H1 (cell line): Measurements from ENCODE around the gene AUH. TPM values are rescaled to one million over a fixed set of nuclear protein-coding genes. Genes with fewer than 3 reads are reported as not detected.

Source experiments
- CTCF ChIA-PET: fragments of 300-600 bp; sonication (Branson Sonifier 250); formaldehyde crosslinking; loops from one replicate; lab custom pipeline; 2021; ENCODE audit not compliant: partially characterized antibody; lab: Charles Lee
- POLR2A ChIA-PET: fragments of 300-600 bp; sonication (Branson Sonifier 250); formaldehyde crosslinking; loops from one replicate; lab custom pipeline; 2021; ENCODE audit warnings: inconsistent platforms; ENCODE audit not compliant: partially characterized antibody; lab: Charles Lee
- DNase-seq, 2 experiments: peaks; one replicate each; pipeline versions ENCODE4 v3.0.0 to v3.0.0-alpha.2; 2010 to 2022; ENCODE audit warnings: low spot score in 2 of 2, low read depth in 1 of 2, mixed read lengths in 1 of 2
- FAIRE-seq: peaks from 2 replicates; lab custom pipeline; 2011; peaks lifted over from hg19 to GRCh38; lab: Jason Lieb, UNC
- H2AFZ ChIP-seq: 2 replicates; pipeline ENCODE4 v1.8.1; 2012; ENCODE audit warnings: low read length, inconsistent platforms
- H2AK5ac ChIP-seq: 2 replicates; pipeline ENCODE4 v1.6.1; 2013; ENCODE audit warnings: low read depth, low read length
- H2BK120ac ChIP-seq: replicated peaks from 2 replicates; pipeline ENCODE3; 2013; ENCODE audit warnings: low read depth, low read length, inconsistent platforms
- H2BK12ac ChIP-seq: 2 replicates; pipeline ENCODE4 v1.6.1; 2013; ENCODE audit warnings: low read depth, low read length
- H2BK15ac ChIP-seq: 2 replicates; pipeline ENCODE4 v1.6.1; 2013; ENCODE audit warnings: low read length
- H2BK20ac ChIP-seq: 2 replicates; pipeline ENCODE4 v1.6.1; 2013; ENCODE audit warnings: low read length
- H2BK5ac ChIP-seq: 2 replicates; pipeline ENCODE4 v1.6.1; 2013; ENCODE audit warnings: low read depth, low read length
- H3K14ac ChIP-seq: 2 replicates; pipeline ENCODE4 v1.6.1; 2013; ENCODE audit warnings: inconsistent platforms; ENCODE audit not compliant: insufficient read length
- H3K18ac ChIP-seq: 2 replicates; pipeline ENCODE4 v1.6.1; 2013; ENCODE audit warnings: low read length; ENCODE audit errors: extremely low read depth
- H3K23ac ChIP-seq: 2 replicates; pipeline ENCODE4 v1.6.1; 2013; ENCODE audit warnings: inconsistent platforms; ENCODE audit not compliant: insufficient read length
- H3K23me2 ChIP-seq: 2 replicates; pipeline ENCODE4 v1.6.1; 2013; ENCODE audit warnings: low read depth, low read length
- H3K27ac ChIP-seq: 2 replicates; pipeline ENCODE4 v1.6.1; 2011; ENCODE audit warnings: low read depth, low read length, inconsistent platforms
- H3K27me3 ChIP-seq, 4 experiments: replicated peaks in 1 of 4; 1 replicate in 1 of 4; 2 replicates in 3 of 4; pipeline versions ENCODE4 v1.6.1 to v1.8.1; 2011 to 2013; ENCODE audit warnings: low read length in 3 of 4, mild to moderate bottlenecking in 3 of 4, inconsistent platforms in 2 of 4, mixed read lengths in 2 of 4, moderate library complexity in 1 of 4; ENCODE audit not compliant: control insufficient read depth in 3 of 4, insufficient read depth in 3 of 4; ENCODE audit errors: extremely low read depth in 1 of 4
- H3K36me3 ChIP-seq, 4 experiments: 2 replicates each; pipeline versions ENCODE4 v1.6.1 to v1.8.1; 2011 to 2013; ENCODE audit warnings: mild to moderate bottlenecking in 4 of 4, low read length in 3 of 4, moderate library complexity in 2 of 4, control low read depth in 1 of 4, inconsistent platforms in 1 of 4; ENCODE audit not compliant: insufficient read depth in 4 of 4, control insufficient read depth in 2 of 4
- H3K4ac ChIP-seq: replicated peaks from 2 replicates; pipeline ENCODE3; 2013; ENCODE audit warnings: low read length, low read depth, mixed read lengths, inconsistent platforms; ENCODE audit not compliant: insufficient read length
- H3K4me1 ChIP-seq, 4 experiments: replicated peaks in 1 of 4; 1 replicate in 1 of 4; 2 replicates in 3 of 4; pipeline versions ENCODE4 v1.6.1 to v1.8.1; 2011 to 2013; ENCODE audit warnings: low read length in 3 of 4, inconsistent platforms in 2 of 4, mixed read lengths in 1 of 4; ENCODE audit not compliant: insufficient read depth in 4 of 4, control insufficient read depth in 3 of 4
- H3K4me2 ChIP-seq, 2 experiments: 2 replicates each; pipeline versions ENCODE4 v1.6.1 to v1.8.1; 2011 to 2013; ENCODE audit warnings: low read depth in 2 of 2, low read length in 2 of 2, control low read depth in 1 of 2, inconsistent platforms in 1 of 2, mild to moderate bottlenecking in 1 of 2; ENCODE audit not compliant: insufficient read depth in 1 of 2
- H3K4me3 ChIP-seq, 4 experiments: fragments of 200-600, 300-600 bp in 1 of 4; sonication (generic), shearing (Covaris generic), sonication (Bioruptor Twin) in 1 of 4; 2 replicates each; pipeline versions ENCODE4 v1.5.1 to v1.8.1; 2011 to 2016; ENCODE audit warnings: low read length in 4 of 4, low read depth in 3 of 4, control low read depth in 2 of 4, inconsistent platforms in 2 of 4, mild to moderate bottlenecking in 2 of 4, mixed read lengths in 1 of 4, moderate library complexity in 1 of 4; ENCODE audit not compliant: insufficient read depth in 2 of 4; ENCODE audit errors: extremely low read depth in 1 of 4
- H3K56ac ChIP-seq: replicated peaks from 2 replicates; pipeline ENCODE3; 2013; ENCODE audit warnings: low read depth, mild to moderate bottlenecking, mixed read lengths, low read length, inconsistent platforms; ENCODE audit not compliant: insufficient read length
- H3K79me1 ChIP-seq: 2 replicates; pipeline ENCODE4 v1.6.1; 2013; ENCODE audit warnings: low read depth, low read length, control low read depth
- H3K79me2 ChIP-seq, 2 experiments: 2 replicates each; pipeline versions ENCODE4 v1.6.1 to v1.8.1; 2012 to 2013; ENCODE audit warnings: low read length in 2 of 2, mild to moderate bottlenecking in 2 of 2, inconsistent platforms in 1 of 2; ENCODE audit not compliant: insufficient read depth in 2 of 2, control insufficient read depth in 1 of 2
- H3K9ac ChIP-seq, 4 experiments: replicated peaks in 1 of 4; 1 replicate in 1 of 4; 2 replicates in 3 of 4; pipeline versions ENCODE4 v1.6.1 to v1.8.1; 2011 to 2013; ENCODE audit warnings: low read depth in 3 of 4, low read length in 3 of 4, control low read depth in 2 of 4, mild to moderate bottlenecking in 2 of 4, moderate library complexity in 2 of 4, inconsistent platforms in 1 of 4; ENCODE audit errors: extremely low read depth in 1 of 4
- H3K9me3 ChIP-seq, 2 experiments: 2 replicates each; pipeline versions ENCODE4 v1.6.1 to v1.8.1; 2012 to 2013; ENCODE audit warnings: mild to moderate bottlenecking in 2 of 2, moderate library complexity in 2 of 2, control low read depth in 1 of 2, inconsistent platforms in 1 of 2, low read depth in 1 of 2, low read length in 1 of 2, mixed read lengths in 1 of 2; ENCODE audit not compliant: insufficient read depth in 2 of 2
- H4K20me1 ChIP-seq, 2 experiments: replicated peaks in 1 of 2; 2 replicates each; pipeline versions ENCODE3 to v1.8.1; 2011 to 2013; ENCODE audit warnings: inconsistent platforms in 2 of 2, low read length in 2 of 2, mild to moderate bottlenecking in 1 of 2; ENCODE audit not compliant: insufficient read depth in 2 of 2, control insufficient read depth in 1 of 2
- H4K5ac ChIP-seq: 2 replicates; pipeline ENCODE4 v1.6.1; 2013; ENCODE audit warnings: low read length, low read depth, mixed read lengths, inconsistent platforms; ENCODE audit not compliant: insufficient read length
- H4K8ac ChIP-seq: 2 replicates; pipeline ENCODE4 v1.8.0; 2013; ENCODE audit warnings: mild to moderate bottlenecking, moderate library complexity, low read length, inconsistent platforms; ENCODE audit not compliant: insufficient read depth; ENCODE audit errors: extremely low read depth
- H4K91ac ChIP-seq: replicated peaks from 2 replicates; pipeline ENCODE3; 2013; ENCODE audit warnings: low read length, mixed read lengths, inconsistent platforms; ENCODE audit not compliant: insufficient read length
- CTBP2 ChIP-seq: IDR thresholded peaks from 2 replicates; pipeline ENCODE4 v1.7.0; 2011; ENCODE audit warnings: borderline replicate concordance, mild to moderate bottlenecking, moderate library complexity, mixed read lengths, low read length; ENCODE audit not compliant: insufficient read depth, insufficient read length
- EZH2 ChIP-seq: fragments of 200-600 bp; sonication (generic); IDR thresholded peaks from 2 replicates; pipeline ENCODE4 v1.7.1; 2012; ENCODE audit warnings: low read depth, mild to moderate bottlenecking, moderate library complexity, low read length, inconsistent platforms; ENCODE audit not compliant: severe bottlenecking
- HDAC6 ChIP-seq: IDR thresholded peaks from one replicate; pipeline ENCODE4 v1.7.1; 2012; ENCODE audit warnings: low read depth, mild to moderate bottlenecking, inconsistent platforms, low read length, moderate library complexity
- KDM4A ChIP-seq: IDR thresholded peaks from one replicate; pipeline ENCODE4 v1.7.1; 2012; ENCODE audit warnings: low read depth, mild to moderate bottlenecking, moderate library complexity, low read length, inconsistent platforms; ENCODE audit not compliant: severe bottlenecking
- PHF8 ChIP-seq: fragments of 200-600 bp; sonication (generic); conservative IDR thresholded peaks from 2 replicates; pipeline ENCODE4 v1.7.1; 2012; ENCODE audit warnings: low read depth, mild to moderate bottlenecking, inconsistent platforms, low read length, moderate library complexity
- POLR2A ChIP-seq, 2 experiments: IDR thresholded peaks; 1 replicate in 1 of 2; 2 replicates in 1 of 2; pipeline ENCODE4 v1.6.1; 2011; ENCODE audit warnings: low read depth in 2 of 2, low read length in 2 of 2, mild to moderate bottlenecking in 2 of 2; ENCODE audit errors: control extremely low read depth in 1 of 2
- POLR2AphosphoS5 ChIP-seq: IDR thresholded peaks from 2 replicates; pipeline ENCODE4 v1.6.1; 2011; ENCODE audit warnings: low read depth, low read length
- SP2 ChIP-seq: IDR thresholded peaks from 2 replicates; pipeline ENCODE4 v1.6.1; 2012; ENCODE audit warnings: mild to moderate bottlenecking, low read length, inconsistent platforms
- TEAD4 ChIP-seq: IDR thresholded peaks from 2 replicates; pipeline ENCODE4 v1.6.1; 2012; ENCODE audit warnings: low read depth, low read length, inconsistent platforms, mixed read lengths
- polyA plus RNA-seq, 7 experiments: library from polyadenylated mRNA; depleted of rRNA in 3 of 7; stranded (reverse) in 5 of 7; unstranded in 2 of 7; fragments of >200 nt in 5 of 7; fragments of 200-250 nt in 2 of 7; gene quantifications; 1 replicate in 5 of 7; 2 replicates in 1 of 7; 4 replicates in 1 of 7; pipeline versions ENCODE4 v1.2.1 to v1.2.3, GENCODE V29; 2011 to 2013; ENCODE audit warnings: missing spikeins in 2 of 7, mixed read lengths in 2 of 7
- total RNA-seq: library from RNA; stranded (reverse); fragmentation: NEBNext Ultra II Directional; extraction: Animal tissue kit (Norgen Biotek cat#: 25700); gene quantifications from 2 replicates; pipeline ENCODE4 v1.2.1, GENCODE V29; 2021
- TF ChIP-seq, protein P1 (sequence below), 3 experiments: IDR thresholded peaks; 1 replicate in 2 of 3; 2 replicates in 1 of 3; pipeline versions ENCODE4 v1.5.1 to v1.6.1; 2011; ENCODE audit warnings: low read length in 3 of 3, mild to moderate bottlenecking in 3 of 3, inconsistent platforms in 2 of 3, low read depth in 1 of 3, moderate library complexity in 1 of 3; ENCODE audit not compliant: insufficient read depth in 1 of 3; ENCODE audit errors: control extremely low read depth in 1 of 3

AUH gene
- total and polyA plus RNA-seq, 2 of the 8 experiments (the other 6 are each of a cell fraction or from before 2014, with no cell fraction given): 5.8 to 21.9 TPM

- H2AFZ ChIP-seq: no peak overlapping the region
- no peak overlapping the region for H4K5ac ChIP-seq
- no peaks in the 10 kb centered on the region for H3K36me3 ChIP-seq
- no peak overlapping the region for H2BK20ac ChIP-seq
- no peak for FAIRE-seq
- H4K20me1 ChIP-seq: no peaks in the 10 kb centered on the region
- H3K9me3 ChIP-seq: peaks cover 0 to 4% of the 10 kb centered on the region in 2 experiments; a peak in 2 of 4 replicates
- ChIA-PET POLR2A (no interaction called here), CTCF (interaction anchor here (0.8 kb wide), 1 partner anchor 16 kb away, joined by 3 read pairs; no protein-coding TSS in a partner anchor)
- no peak for DNase-seq
- no peak overlapping the region for H3K18ac ChIP-seq
- no peak overlapping the region for H2BK5ac ChIP-seq
- no peak overlapping the region for H2BK12ac ChIP-seq
- H2BK15ac ChIP-seq: no peak overlapping the region
- no peak overlapping the region for H3K56ac ChIP-seq
- H3K4me2 ChIP-seq: no peak overlapping the region
- H4K91ac ChIP-seq: no peak overlapping the region
- H3K4ac ChIP-seq: no peak overlapping the region
- no peaks in the 10 kb centered on the region for H3K79me1 ChIP-seq
- no peak overlapping the region for H3K14ac ChIP-seq
- H3K23me2 ChIP-seq: no peaks in the 10 kb centered on the region
- no peak overlapping the region for H4K8ac ChIP-seq
- H2AK5ac ChIP-seq: no peak overlapping the region
- H3K23ac ChIP-seq: no peak overlapping the region
- no peak overlapping the region for H3K27ac ChIP-seq
- H3K79me2 ChIP-seq: no peaks in the 10 kb centered on the region
- H2BK120ac ChIP-seq: no peak overlapping the region
- H3K9ac ChIP-seq: no peak overlapping the region
- H3K4me1 ChIP-seq: no peaks in the 10 kb centered on the region
- H3K4me3 ChIP-seq: no peak overlapping the region
- no peaks in the 10 kb centered on the region for H3K27me3 ChIP-seq
- TF ChIP-seq HDAC6 (no peak), POLR2A (IDR thresholded peaks at IDR 0.05; ENCODE audit: control extremely low read depth in 1 of 2, low read depth in 2 of 2, low read length in 2 of 2) (no peak), CTBP2 (no peak), TEAD4 (no peak), EZH2 (no peak), PHF8 (no peak), KDM4A (no peak), POLR2AphosphoS5 (no peak), SP2 (no peak)
- TF ChIP-seq, protein P1, sequence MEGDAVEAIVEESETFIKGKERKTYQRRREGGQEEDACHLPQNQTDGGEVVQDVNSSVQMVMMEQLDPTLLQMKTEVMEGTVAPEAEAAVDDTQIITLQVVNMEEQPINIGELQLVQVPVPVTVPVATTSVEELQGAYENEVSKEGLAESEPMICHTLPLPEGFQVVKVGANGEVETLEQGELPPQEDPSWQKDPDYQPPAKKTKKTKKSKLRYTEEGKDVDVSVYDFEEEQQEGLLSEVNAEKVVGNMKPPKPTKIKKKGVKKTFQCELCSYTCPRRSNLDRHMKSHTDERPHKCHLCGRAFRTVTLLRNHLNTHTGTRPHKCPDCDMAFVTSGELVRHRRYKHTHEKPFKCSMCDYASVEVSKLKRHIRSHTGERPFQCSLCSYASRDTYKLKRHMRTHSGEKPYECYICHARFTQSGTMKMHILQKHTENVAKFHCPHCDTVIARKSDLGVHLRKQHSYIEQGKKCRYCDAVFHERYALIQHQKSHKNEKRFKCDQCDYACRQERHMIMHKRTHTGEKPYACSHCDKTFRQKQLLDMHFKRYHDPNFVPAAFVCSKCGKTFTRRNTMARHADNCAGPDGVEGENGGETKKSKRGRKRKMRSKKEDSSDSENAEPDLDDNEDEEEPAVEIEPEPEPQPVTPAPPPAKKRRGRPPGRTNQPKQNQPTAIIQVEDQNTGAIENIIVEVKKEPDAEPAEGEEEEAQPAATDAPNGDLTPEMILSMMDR (IDR thresholded peaks at IDR 0.05; ENCODE audit: control extremely low read depth in 1 of 3, insufficient read depth in 1 of 3, low read depth in 1 of 3, low read length in 3 of 3): no peak
Observed at GRCh38 chr9:91202736-91203283, 158.9 kb downstream of the AUH start.
